Left renal cortex interstitium (tissue), 4 donors: ENCODE results near the gene CDK5. TPM values are rescaled to one million over a fixed set of nuclear protein-coding genes. Genes with fewer than 3 reads are reported as not detected.

Experiments
- DNase-seq, 4 donors: peaks; one replicate each; pipeline ENCODE4 v3.0.0-alpha.2; 2013; ENCODE audit warnings: low read depth in 4 of 4, low spot score in 2 of 4, missing footprints in 1 of 4
- polyA plus RNA-seq, 4 donors: library from polyadenylated mRNA; unstranded; fragments of 120-200 nt; gene quantifications; one replicate each; pipeline ENCODE4 v1.2.1, GENCODE V29; 2013; ENCODE audit not compliant: insufficient read length in 4 of 4

The CDK5 gene
- polyA plus RNA-seq, 4 donors: 16.9 to 20.4 (median 18.7) TPM

DNA sequence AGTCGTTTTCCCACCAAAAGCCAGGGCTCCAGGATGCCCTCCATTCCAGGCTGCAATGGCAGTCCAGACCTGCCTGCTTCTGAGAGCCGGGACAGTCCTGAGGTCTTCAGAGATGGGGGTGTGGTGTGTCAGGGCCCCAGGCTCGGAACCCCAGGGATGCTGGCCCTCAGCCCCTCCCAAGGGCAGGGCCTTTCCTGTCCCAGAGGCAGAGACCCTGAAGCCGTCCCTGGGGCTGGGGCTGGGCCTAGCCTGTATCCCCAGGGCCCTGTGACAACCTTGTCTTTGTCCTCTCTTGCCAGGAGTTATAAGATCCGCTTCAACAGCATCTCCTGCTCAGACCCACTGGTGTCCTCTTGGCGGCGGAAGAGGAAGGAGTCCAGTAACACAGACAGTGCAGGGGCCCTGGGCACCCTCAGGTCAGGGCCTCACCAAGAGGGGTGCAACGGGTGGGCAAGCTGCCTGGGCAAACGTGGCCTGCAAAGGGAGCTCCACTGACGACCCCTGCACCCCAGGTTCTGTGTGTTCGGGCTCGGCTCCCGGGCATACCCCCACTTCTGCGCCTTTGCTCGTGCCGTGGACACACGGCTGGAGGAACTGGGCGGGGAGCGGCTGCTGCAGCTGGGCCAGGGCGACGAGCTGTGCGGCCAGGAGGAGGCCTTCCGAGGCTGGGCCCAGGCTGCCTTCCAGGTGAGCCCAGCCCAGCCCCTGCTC is 51.0 kb downstream of the CDK5 start:
- no peak for DNase-seq

- DNase-seq: no peak
Observed at GRCh38 chr7:151005566-151005965, 52.1 kb downstream of the CDK5 start.

Other genes starting within 250 kb of the CDK5 start
- gene AOC1, start 205.4 kb downstream of the CDK5 start, polyA plus RNA-seq: 100 to 1,000 TPM in 1 of 4 donors, 10 to 100 TPM in 3; 23.9 to 102 (median 75.6) TPM
- gene KCNH2, start 79.6 kb downstream of the CDK5 start, polyA plus RNA-seq: 10 to 100 TPM; 15.4 to 23.2 (median 20.1) TPM
- gene NOS3, start 66.9 kb downstream of the CDK5 start, polyA plus RNA-seq: 10 to 100 TPM in 3 of 4 donors, 1 to 10 TPM in 1; 9.5 to 15.3 (median 12.9) TPM
- 1 to 10 TPM; 2.0 to 3.3 (median 2.5) TPM for gene ATG9B, start 33.4 kb downstream of the CDK5 start, polyA plus RNA-seq
- 10 to 100 TPM; 15.5 to 34.4 (median 27.2) TPM for gene ABCB8, start 29.4 kb downstream of the CDK5 start, polyA plus RNA-seq
- gene ASIC3, start 9.4 kb downstream of the CDK5 start, polyA plus RNA-seq: 1 to 10 TPM in 3 of 4 donors, under 1 TPM in 1; 0.83 to 3.8 (median 2.5) TPM
- 100 to 1,000 TPM in 3 of 4 donors, 10 to 100 TPM in 1; 68.0 to 137 (median 103) TPM for gene SLC4A2, start 1.7 kb upstream of the CDK5 start, polyA plus RNA-seq
- gene FASTK, start 22.9 kb upstream of the CDK5 start, polyA plus RNA-seq: 10 to 100 TPM; 45.1 to 83.4 (median 69.9) TPM
- gene TMUB1, start 25.6 kb upstream of the CDK5 start, polyA plus RNA-seq: 10 to 100 TPM; 19.2 to 42.8 (median 37.4) TPM
- gene AGAP3, start 28.6 kb upstream of the CDK5 start, polyA plus RNA-seq: 10 to 100 TPM; 54.8 to 92.1 (median 68.4) TPM
- gene GBX1, start 109.8 kb upstream of the CDK5 start, polyA plus RNA-seq: under 1 TPM in 3 of 4 donors, not detected in 1; 0.17 to 0.33 (median 0.22) TPM
- under 1 TPM in 1 of 4 donors, not detected in 3; 0.12 TPM for gene ASB10, start 129.4 kb upstream of the CDK5 start, polyA plus RNA-seq
- not detected for gene H2BK1, start 152.6 kb upstream of the CDK5 start, polyA plus RNA-seq
- 10 to 100 TPM; 25.1 to 28.4 (median 26.6) TPM for gene ABCF2, start 169.3 kb upstream of the CDK5 start, polyA plus RNA-seq
- 10 to 100 TPM; 22.2 to 29.9 (median 26.8) TPM for gene CHPF2, start 174.6 kb upstream of the CDK5 start, polyA plus RNA-seq
- 10 to 100 TPM; 60.5 to 90.4 (median 76.0) TPM for gene SMARCD3, start 190.8 kb upstream of the CDK5 start, polyA plus RNA-seq